ENCODE results near the gene FAAP20. TPM values are rescaled to one million over a fixed set of nuclear protein-coding genes. Genes with fewer than 3 reads are reported as not detected.

Gene FAAP20
- total RNA-seq, 1 donor from 2014 or later: 36.5 TPM

DNA sequence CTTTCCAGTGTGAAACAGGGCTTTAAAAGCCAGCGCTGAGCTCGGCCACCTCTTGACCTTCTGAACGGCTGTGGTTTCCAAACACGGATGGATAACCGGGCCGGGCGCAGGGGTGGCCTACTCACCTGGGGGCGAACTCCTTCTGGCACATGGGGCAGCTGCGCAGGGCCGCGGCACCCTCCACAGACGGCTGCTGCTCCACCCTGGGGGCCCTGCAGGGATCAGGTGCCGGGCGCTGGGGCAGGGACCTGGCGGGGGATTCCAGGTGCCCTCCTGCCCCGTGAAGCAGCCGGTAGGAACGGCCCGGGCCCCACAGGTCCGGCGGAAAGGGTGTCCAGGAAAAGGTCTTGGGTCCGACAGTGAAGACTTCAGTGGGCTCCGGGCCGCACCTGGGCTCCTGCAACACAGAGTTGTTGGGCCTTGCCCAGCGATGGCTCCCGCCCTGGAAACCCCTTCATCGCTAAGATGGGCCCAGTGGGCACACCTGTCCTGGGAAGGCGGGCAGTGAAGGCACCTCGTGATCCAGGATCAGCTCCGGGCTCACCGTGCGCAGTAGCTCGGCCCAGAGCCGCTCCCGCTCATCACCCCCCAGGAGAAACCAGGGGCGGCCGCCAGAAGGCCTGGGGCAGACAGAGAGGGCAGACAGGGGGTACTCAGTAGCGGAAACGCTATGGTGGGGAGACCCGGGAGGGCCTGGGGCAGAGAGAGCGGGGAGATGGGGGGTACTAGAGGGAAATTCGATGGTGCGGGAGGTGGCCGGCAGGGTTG, 874 bp downstream of the FAAP20 start:
- no peak for ATAC-seq

- no peak for ATAC-seq
These were observed 2.3 kb downstream of the FAAP20 start for GRCh38 chr1:2192031-2192995.

DNA sequence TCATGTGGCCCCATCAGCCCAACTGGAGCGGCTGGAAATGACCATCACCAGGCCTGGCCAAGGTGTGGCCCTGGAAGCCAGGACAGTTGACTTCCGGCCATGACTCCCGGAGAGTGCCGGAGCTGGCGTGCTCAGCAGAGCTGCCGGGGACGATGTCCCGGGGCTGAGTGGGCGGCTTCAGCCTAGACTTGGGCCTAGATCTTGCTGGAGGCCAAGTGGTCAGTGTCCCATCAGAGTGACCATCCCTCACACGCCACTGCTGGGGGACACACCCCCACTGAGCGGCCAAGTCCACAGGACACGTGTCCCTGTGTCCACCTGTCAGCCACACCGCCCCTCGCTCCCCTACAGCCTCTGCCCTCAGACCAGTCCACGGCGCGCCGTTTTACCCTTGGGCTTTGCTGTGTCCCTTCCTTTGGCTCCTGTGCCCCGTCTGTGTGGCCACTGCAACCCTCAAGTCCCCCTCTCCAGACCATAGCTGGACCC, 4.0 kb downstream of the FAAP20 start:
- no peak for ATAC-seq

GRCh38 chr1:2189459-2190425, 4.8 kb downstream of the FAAP20 start:
- peak; percentile 90 for ATAC-seq

- no peak for ATAC-seq
These were observed 6.2 kb downstream of the FAAP20 start for GRCh38 chr1:2188336-2188735.

GRCh38 chr1:2187619-2188018, 7.0 kb downstream of the FAAP20 start:
- ATAC-seq: peak; percentile 28

DNA sequence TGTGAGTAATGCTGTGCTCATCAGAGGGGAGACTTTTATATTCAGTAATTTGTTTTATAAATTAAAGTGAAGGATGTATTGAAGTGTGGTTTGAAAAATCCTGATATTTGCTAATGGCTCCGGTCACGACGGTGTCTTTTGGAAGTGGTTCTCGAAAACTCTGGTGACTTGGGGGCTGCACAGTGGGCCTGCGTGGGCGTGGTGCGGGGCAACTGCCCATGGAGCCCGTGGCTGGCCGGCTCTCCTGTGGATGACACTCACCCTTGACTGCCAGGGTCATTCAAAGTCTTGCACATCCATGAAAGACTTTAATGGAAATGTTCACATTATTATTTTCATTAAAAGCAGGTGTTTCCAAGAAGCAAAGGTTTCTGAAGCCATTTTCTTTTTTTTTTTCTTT, 7.7 kb downstream of the FAAP20 start:
- ATAC-seq: no peak

DNA sequence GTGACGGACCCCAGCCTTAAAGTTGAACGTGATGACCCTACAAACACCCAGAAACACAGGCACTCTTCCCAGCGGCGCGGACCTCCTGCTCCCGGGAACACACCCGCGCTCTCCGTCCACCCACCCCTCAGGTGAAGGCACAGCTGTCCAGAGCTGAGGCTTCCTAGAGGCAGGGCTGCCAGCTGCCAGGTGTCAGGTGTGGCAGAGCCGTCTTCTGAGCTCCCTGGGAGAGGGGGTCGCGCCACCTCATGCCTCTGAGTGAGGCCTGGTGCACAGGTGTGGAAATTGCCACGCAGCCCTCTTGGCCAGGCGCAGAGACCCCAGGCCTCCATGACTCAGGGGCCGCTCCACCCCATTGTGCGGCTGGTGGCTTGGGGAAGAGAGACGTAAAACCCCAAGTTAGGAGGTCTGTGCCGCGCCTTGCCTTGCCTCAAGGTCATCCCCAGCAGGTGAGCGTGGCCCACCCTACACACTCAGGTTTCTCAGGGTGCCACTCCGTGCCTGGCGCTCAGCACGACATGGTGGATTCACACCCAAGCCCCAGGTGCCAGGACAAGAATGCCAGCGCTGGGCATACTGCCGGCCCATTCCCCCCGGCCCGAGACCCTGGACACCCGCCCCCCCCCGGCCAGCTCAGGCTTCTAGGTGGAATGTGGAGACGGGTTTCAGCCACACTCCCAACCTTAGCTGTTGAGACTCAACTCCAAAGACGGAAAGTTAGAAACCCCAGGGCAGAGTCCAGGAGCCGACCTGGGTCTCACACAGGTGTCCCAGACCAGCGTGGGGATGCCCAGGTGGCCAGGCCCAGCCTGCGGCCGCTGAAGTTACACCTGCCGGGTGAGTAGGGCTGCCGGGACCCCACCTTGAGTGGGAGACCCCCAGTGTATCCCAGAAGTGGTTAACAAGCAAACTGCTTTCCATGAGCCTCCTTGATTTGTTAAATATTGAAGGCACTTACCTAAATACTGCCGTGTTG, 8.4 kb downstream of the FAAP20 start:
- no peak for ATAC-seq

DNA sequence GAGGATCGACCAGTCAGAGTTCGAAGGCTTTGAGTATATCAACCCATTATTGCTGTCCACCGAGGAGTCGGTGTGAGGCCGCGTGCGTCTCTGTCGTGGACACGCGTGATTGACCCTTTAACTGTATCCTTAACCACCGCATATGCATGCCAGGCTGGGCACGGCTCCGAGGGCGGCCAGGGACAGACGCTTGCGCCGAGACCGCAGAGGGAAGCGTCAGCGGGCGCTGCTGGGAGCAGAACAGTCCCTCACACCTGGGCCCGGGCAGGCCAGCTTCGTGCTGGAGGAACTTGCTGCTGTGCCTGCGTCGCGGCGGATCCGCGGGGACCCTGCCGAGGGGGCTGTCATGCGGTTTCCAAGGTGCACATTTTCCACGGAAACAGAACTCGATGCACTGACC, 9.6 kb downstream of the FAAP20 start:
- ATAC-seq: no peak

GRCh38 chr1:2184531-2184930, 10.0 kb downstream of the FAAP20 start:
- ATAC-seq: no peak

- ATAC-seq: no peak
These were observed 10.6 kb downstream of the FAAP20 start for GRCh38 chr1:2183937-2184334.

DNA sequence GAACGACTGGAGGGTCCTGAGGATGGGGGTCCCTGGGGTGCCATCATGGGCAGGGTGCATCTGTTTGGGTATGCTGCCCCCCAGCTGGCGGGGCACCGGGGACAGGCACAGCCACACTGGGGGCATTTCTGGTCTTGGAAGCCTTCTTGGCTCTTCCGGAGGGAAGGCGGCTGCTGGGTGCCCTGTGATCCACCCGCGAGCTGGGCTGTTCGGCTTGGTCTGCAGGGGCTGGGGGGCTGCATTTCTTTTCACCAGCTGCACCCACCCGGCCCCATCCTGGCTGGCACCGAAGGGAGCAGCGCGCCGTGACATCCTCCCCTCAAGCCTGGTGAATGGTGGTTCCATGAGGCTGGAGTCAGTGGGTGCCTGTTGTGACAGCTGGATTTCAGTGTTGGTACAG, 12.2 kb downstream of the FAAP20 start:
- ATAC-seq: no peak

DNA sequence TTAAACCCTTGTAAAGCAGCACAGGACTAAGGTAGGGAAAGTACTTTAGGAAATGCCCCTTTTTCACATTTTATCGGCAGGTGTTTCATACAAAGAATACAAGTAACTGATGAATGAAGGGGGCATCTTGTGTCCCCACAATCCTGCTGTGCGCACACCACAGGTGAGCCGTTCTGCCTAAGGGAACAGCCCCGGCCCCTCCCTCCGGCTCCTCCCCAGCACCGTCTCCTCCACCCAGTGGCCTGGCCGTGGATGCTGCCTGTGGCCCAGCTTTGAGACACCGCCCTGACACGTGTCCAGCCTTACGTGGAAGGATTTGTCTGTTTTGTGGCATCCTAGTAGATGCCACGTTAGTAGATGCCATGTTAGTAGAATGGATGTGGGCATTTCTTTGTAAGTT, 12.8 kb downstream of the FAAP20 start:
- ATAC-seq: no peak

DNA sequence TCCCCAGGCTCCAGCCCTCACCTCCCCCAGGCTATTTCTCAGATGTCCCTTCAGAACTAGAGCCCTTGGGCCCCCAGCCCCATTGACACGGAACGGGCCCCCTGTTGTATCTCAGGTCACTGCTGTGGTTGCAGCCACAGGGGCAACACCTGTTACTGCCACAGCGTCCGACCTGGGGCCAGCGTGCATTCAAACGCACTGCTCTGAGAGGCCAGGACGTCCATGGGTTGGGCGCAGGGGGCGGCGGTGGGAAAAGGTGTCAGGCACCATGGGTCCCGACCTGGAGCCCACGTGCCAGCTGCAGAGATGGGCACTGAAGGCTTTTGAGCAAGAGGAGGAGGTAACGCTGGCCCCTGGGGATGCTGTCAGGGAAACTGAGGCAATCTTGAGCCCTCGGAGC, 13.3 kb downstream of the FAAP20 start:
- no peak for ATAC-seq

DNA sequence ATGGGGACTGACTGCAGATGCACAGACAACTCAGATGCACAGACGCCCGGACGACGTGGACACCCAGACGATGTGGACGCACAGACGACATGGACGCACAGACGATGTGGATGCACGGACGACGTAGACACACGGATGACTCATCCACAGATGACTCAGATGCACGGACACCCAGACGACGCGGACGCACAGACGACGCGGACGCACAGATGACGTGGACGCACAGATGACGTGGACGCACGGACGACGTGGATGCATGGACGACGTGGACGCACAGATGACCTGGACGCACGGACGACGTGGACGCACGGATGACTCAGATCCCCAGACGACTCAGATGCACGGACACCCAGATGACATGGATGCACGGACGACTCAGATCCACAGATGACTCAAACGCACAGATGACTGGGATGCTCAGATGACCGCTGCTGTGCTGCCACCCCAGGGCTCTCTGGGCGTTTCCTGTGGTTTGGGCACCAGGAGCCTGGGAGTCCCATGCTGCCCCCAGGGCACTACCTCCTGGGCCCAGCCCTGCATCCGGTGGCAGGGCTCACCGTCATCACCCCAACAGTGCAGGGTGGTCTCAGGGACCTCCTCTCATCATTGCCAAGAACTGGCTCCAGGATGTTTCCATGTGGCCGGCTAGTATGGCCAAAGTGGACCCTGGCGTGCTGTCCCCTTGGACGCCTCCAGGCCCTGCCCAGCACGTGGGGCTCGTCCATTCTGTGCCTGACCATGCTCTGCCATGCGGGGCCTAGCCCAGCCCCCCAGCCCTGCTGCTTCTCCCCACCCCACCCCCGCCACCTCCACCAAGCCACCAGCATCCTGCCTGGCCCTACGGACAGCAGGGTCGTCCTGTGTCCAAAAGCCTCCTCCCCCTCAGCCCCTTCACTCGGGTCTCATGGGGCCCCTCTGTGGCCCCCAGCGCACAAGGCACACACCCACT, 14.0 kb downstream of the FAAP20 start:
- no peak for ATAC-seq

- ATAC-seq: no peak
These were observed 15.1 kb downstream of the FAAP20 start for GRCh38 chr1:2179283-2180013.

GRCh38 chr1:2178875-2179274, 15.7 kb downstream of the FAAP20 start:
- no peak for ATAC-seq

- ATAC-seq: no peak
These were observed 16.5 kb downstream of the FAAP20 start for GRCh38 chr1:2177946-2178538.

GRCh38 chr1:2177541-2177940, 17.0 kb downstream of the FAAP20 start:
- no peak for ATAC-seq

Measured in esophagus mucosa (tissue), 1 donor.